GM18499 (cell line): Measurements from ENCODE around the gene SNAPC2.

ENCODE experiments used
- ATAC-seq: cut with Tn5 transposase; IDR thresholded peaks from one replicate; pipeline ENCODE4 v1.9.1; 2021; ENCODE audit warnings: moderate number of reproducible peaks; ENCODE audit not compliant: insufficient read depth, unreplicated experiment

Gene SNAPC2

GRCh38 chr19:7961920-7962626, 41.9 kb downstream of the SNAPC2 start:
- no peak for ATAC-seq

- ATAC-seq: no peak
These were observed 42.6 kb downstream of the SNAPC2 start for GRCh38 chr19:7962644-7963268.

DNA sequence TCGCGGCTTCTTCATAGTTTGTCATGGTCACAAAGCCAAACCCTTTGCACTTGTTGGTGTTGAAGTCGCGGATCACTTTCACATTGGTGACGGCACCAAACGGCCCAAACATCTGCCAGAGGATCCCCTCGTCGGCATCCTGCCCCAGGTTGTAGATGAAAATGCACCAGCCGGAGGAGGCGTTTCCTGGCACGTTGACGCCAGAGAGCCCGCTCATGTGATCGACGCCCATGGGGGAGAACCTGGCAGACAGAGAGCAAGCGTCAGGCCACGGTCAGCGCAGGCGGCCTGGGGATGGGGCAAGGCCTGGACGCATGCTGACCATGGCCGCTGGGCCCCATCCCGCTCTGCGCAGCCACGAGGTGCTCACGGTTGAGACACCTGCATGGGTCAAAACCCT, 43.4 kb downstream of the SNAPC2 start:
- ATAC-seq: no peak

DNA sequence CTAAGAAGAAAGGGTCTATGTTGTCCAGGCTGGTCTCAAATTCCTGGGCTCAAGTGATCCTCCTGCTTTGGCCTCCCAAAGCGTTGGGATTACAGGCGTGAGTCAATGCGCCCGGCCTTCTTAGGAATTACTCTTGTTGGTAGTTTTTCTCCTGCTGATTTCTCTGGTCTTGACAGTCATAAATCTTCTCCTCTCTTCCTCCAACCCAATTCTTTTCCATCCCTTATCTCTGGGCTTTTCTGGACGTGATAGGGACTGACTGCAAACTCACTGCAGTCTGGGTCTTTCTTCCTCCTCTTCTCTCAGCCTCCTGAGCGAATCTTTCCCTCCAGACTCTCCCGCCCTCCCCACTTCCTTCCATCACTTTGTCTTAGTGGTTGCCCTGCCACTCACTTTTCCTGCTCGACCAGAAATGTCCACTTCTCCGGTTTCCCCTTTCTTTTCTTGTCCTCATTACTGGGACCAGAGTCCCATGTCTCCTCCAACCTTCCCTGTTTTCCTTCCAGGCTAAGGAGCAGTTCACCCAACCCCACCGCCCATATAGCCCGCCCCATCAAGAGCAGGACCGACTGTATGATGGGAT, 45.2 kb downstream of the SNAPC2 start:
- ATAC-seq: no peak

GRCh38 chr19:7965921-7966665, 46.0 kb downstream of the SNAPC2 start:
- no peak for ATAC-seq

GRCh38 chr19:7968008-7968795, 48.1 kb downstream of the SNAPC2 start:
- ATAC-seq: no peak

- ATAC-seq: no peak
These were observed 48.8 kb downstream of the SNAPC2 start for GRCh38 chr19:7968796-7969554.

- ATAC-seq: no peak
These were observed 49.4 kb downstream of the SNAPC2 start for GRCh38 chr19:7969555-7969939.

DNA sequence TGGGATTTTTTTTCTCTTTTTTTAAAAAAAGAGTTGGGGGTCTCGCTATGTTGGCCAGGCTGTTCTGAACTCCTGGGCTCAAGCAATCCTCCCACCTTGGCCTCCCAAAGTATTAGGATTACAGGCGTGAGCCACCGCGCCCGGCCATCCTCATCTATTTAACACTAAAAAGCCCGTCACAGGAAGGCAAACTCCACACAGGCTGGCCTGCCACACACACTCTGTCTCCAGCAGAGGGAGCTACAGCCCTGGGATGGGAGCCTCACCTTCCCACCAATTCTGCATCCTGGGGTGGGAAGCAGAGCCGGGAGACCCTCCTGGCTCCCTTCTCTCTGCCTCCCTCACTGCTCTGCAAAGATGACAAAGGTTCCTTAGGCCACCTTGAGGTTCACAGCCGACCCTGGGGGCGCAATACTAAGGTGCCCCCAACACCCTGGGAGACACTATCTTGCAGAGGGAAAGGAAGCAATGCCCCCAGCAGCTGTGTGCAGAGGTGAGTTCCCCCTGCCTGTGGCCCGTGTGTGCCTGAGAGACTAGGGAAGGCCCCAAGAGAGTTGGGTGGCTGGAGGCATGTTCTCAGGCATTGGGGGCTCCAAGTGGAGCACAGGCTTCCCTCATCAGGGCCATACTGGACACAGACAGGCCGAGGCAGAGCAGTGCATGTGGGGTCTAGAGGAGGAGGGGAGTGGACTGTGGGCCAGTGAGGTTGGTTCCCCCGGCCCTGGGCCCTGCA, 50.7 kb downstream of the SNAPC2 start:
- ATAC-seq: no peak

GRCh38 chr19:7971553-7972520, 51.7 kb downstream of the SNAPC2 start:
- ATAC-seq: no peak
